ENCODE data around the gene STARD5.

DNA sequence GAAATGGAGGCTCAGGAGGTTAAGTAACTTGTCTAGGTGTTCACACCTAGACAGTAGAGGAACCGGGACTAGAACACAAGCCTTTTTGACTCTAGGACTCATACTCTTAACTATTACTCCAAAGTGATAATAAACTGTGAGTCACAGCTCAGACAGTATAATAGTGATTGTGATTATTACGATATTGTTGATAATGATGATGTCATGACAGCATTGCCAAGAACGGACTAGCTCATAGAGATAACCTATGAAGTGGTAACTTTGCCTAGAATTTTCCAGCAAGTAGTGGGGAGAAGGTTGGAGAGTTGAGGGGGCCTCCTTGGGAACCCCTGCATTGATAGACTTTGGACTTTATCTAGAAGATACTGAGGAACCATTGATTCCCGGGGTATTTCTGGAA is 34.0 kb downstream of the STARD5 start:
- TF ChIP-seq, protein P1, sequence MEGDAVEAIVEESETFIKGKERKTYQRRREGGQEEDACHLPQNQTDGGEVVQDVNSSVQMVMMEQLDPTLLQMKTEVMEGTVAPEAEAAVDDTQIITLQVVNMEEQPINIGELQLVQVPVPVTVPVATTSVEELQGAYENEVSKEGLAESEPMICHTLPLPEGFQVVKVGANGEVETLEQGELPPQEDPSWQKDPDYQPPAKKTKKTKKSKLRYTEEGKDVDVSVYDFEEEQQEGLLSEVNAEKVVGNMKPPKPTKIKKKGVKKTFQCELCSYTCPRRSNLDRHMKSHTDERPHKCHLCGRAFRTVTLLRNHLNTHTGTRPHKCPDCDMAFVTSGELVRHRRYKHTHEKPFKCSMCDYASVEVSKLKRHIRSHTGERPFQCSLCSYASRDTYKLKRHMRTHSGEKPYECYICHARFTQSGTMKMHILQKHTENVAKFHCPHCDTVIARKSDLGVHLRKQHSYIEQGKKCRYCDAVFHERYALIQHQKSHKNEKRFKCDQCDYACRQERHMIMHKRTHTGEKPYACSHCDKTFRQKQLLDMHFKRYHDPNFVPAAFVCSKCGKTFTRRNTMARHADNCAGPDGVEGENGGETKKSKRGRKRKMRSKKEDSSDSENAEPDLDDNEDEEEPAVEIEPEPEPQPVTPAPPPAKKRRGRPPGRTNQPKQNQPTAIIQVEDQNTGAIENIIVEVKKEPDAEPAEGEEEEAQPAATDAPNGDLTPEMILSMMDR (IDR thresholded peaks at IDR 0.05; ENCODE audit: low read depth, low read length, poor library complexity, severe bottlenecking): no peak
- no peak for TF ChIP-seq EZH2phosphoT487 (IDR thresholded peaks at IDR 0.05; ENCODE audit: borderline replicate concordance, low read length)

Measured in DOHH2 (cell line).